Astrocyte (in vitro differentiated cells and primary cell): Measurements from ENCODE around the gene ALOXE3. TPM values are rescaled to one million over a fixed set of nuclear protein-coding genes. Genes with fewer than 3 reads are reported as not detected.

ENCODE experiments used
- DNase-seq: peaks from one replicate; pipeline ENCODE4 v3.0.0-alpha.2; 2010; ENCODE audit warnings: low read depth
- FAIRE-seq: peaks from 2 replicates; lab custom pipeline; 2011; peaks lifted over from hg19 to GRCh38; lab: Jason Lieb, UNC
- H2AFZ ChIP-seq: 2 replicates; pipeline ENCODE4 v1.6.0; 2012; ENCODE audit warnings: low read depth, low read length, inconsistent platforms
- H3K27ac ChIP-seq: 2 replicates; pipeline ENCODE4 v1.5.1; 2011; ENCODE audit warnings: low read depth, low read length, inconsistent platforms
- H3K27me3 ChIP-seq: 2 replicates; pipeline ENCODE4 v1.6.0; 2011; ENCODE audit warnings: low read length, inconsistent platforms; ENCODE audit not compliant: insufficient read depth
- H3K36me3 ChIP-seq: 2 replicates; pipeline ENCODE4 v1.5.1; 2011; ENCODE audit warnings: low read length, inconsistent platforms; ENCODE audit not compliant: insufficient read depth
- H3K4me1 ChIP-seq: 2 replicates; pipeline ENCODE4 v1.5.1; 2011; ENCODE audit warnings: low read length, inconsistent platforms; ENCODE audit not compliant: insufficient read depth
- H3K4me2 ChIP-seq: 2 replicates; pipeline ENCODE4 v1.6.0; 2012; ENCODE audit warnings: low read length, inconsistent platforms
- H3K4me3 ChIP-seq: 2 replicates; pipeline ENCODE4 v1.5.1; 2011; ENCODE audit warnings: low read depth, mild to moderate bottlenecking, low read length, inconsistent platforms; ENCODE audit not compliant: insufficient read depth
- H3K79me2 ChIP-seq: 2 replicates; pipeline ENCODE4 v1.6.0; 2012; ENCODE audit warnings: mild to moderate bottlenecking, low read length, inconsistent platforms; ENCODE audit not compliant: insufficient read depth
- H3K9ac ChIP-seq: 2 replicates; pipeline ENCODE4 v1.6.0; 2012; ENCODE audit warnings: mild to moderate bottlenecking, low read length, inconsistent platforms
- H3K9me3 ChIP-seq: 2 replicates; pipeline ENCODE4 v1.5.1; 2012; ENCODE audit warnings: low read depth, mild to moderate bottlenecking, low read length, inconsistent platforms; ENCODE audit not compliant: insufficient read depth
- H4K20me1 ChIP-seq: 2 replicates; pipeline ENCODE4 v1.6.0; 2012; ENCODE audit warnings: low read length, inconsistent platforms; ENCODE audit not compliant: insufficient read depth
- H3K27ac Mint-ChIP-seq: one replicate; pipeline ENCODE4 v1.8.0; 2021; ENCODE audit warnings: mild to moderate bottlenecking, mixed read lengths; ENCODE audit not compliant: unreplicated experiment
- H3K27me3 Mint-ChIP-seq: one replicate; pipeline ENCODE4 v1.8.0; 2021; ENCODE audit warnings: low read depth, mixed read lengths; ENCODE audit not compliant: unreplicated experiment
- H3K36me3 Mint-ChIP-seq: one replicate; pipeline ENCODE4 v1.8.0; 2021; ENCODE audit warnings: low read depth, mixed read lengths; ENCODE audit not compliant: unreplicated experiment
- H3K4me1 Mint-ChIP-seq: one replicate; pipeline ENCODE4 v1.8.0; 2021; ENCODE audit warnings: low read depth, mixed read lengths; ENCODE audit not compliant: unreplicated experiment
- H3K4me3 Mint-ChIP-seq: one replicate; pipeline ENCODE4 v1.8.0; 2021; ENCODE audit warnings: mild to moderate bottlenecking, moderate library complexity, mixed read lengths; ENCODE audit not compliant: unreplicated experiment
- H3K9me3 Mint-ChIP-seq: one replicate; pipeline ENCODE4 v1.8.0; 2021; ENCODE audit warnings: mild to moderate bottlenecking, mixed read lengths; ENCODE audit not compliant: unreplicated experiment
- CTCF ChIP-seq: IDR thresholded peaks from 2 replicates; pipeline ENCODE4 v1.5.1; 2011; ENCODE audit warnings: low read depth, mild to moderate bottlenecking, inconsistent platforms, low read length, moderate library complexity; ENCODE audit not compliant: insufficient read depth
- EZH2 ChIP-seq: IDR thresholded peaks from 2 replicates; pipeline ENCODE4 v1.6.1; 2012; ENCODE audit warnings: mild to moderate bottlenecking, low read length, inconsistent platforms; ENCODE audit not compliant: insufficient read depth
- total RNA-seq: library from RNA; stranded (reverse); gene quantifications from 2 replicates; pipeline ENCODE4 v1.2.1, GENCODE V29; 2021

The ALOXE3 gene
- total RNA-seq, 1 donor from 2014 or later: 0.82 TPM

GRCh38 chr17:8053600-8053999 is 64.7 kb downstream of the ALOXE3 start:
- Histone ChIP-seq H2AFZ (no peak overlapping the region), H3K79me2 (no peaks in the 10 kb centered on the region), H3K4me3 (no peak overlapping the region), H4K20me1 (no peaks in the 10 kb centered on the region), H3K9ac (no peak overlapping the region), H3K27ac (no peak overlapping the region), H3K4me2 (no peak overlapping the region), H3K4me1 (peaks cover 9% of the 10 kb centered on the region), H3K9me3 (no peaks in the 10 kb centered on the region), H3K27me3 (peaks cover 19% of the 10 kb centered on the region), H3K36me3 (no peaks in the 10 kb centered on the region)
- no peaks in the 10 kb centered on the region for H3K36me3 Mint-ChIP-seq
- FAIRE-seq (no peak), DNase-seq (no peak)
- no peak overlapping the region for H3K4me3 Mint-ChIP-seq
- H3K9me3 Mint-ChIP-seq: peaks cover 2% of the 10 kb centered on the region
- peaks cover 29% of the 10 kb centered on the region for H3K27me3 Mint-ChIP-seq
- no peak for TF ChIP-seq CTCF
- TF ChIP-seq EZH2: no peak
- H3K27ac Mint-ChIP-seq: no peak overlapping the region
- H3K4me1 Mint-ChIP-seq: peaks cover 9% of the 10 kb centered on the region

- Mint-ChIP-seq H3K36me3 (no peaks in the 10 kb centered on the region), H3K4me3 (no peak overlapping the region), H3K27me3 (peaks cover 32% of the 10 kb centered on the region), H3K9me3 (peaks cover 2% of the 10 kb centered on the region), H3K4me1 (peaks cover 8% of the 10 kb centered on the region), H3K27ac (no peak overlapping the region)
- FAIRE-seq: no peak
- DNase-seq: no peak
- TF ChIP-seq CTCF (no peak), EZH2 (no peak)
- Histone ChIP-seq H3K36me3 (no peaks in the 10 kb centered on the region), H3K4me2 (no peak overlapping the region), H3K4me3 (no peak overlapping the region), H3K27ac (no peak overlapping the region), H3K9me3 (no peaks in the 10 kb centered on the region), H3K27me3 (peaks cover 16% of the 10 kb centered on the region), H3K79me2 (no peaks in the 10 kb centered on the region), H4K20me1 (no peaks in the 10 kb centered on the region), H3K4me1 (peaks cover 9% of the 10 kb centered on the region), H2AFZ (no peak overlapping the region), H3K9ac (no peak overlapping the region)
Measured at GRCh38 chr17:8052256-8053252, 65.8 kb downstream of the ALOXE3 start.

GRCh38 chr17:8051831-8052230 is 66.5 kb downstream of the ALOXE3 start:
- H3K9me3 ChIP-seq: no peaks in the 10 kb centered on the region

More at GRCh38 chr17:8051831-8052230, 66.5 kb downstream of the ALOXE3 start:
- Histone ChIP-seq H3K27ac (no peak overlapping the region), H3K27me3 (peaks cover 14% of the 10 kb centered on the region), H3K9ac (no peak overlapping the region), H3K79me2 (no peaks in the 10 kb centered on the region), H3K4me1 (peaks cover 9% of the 10 kb centered on the region), H3K4me2 (no peak overlapping the region), H2AFZ (no peak overlapping the region), H3K4me3 (no peak overlapping the region), H3K36me3 (no peaks in the 10 kb centered on the region), H4K20me1 (no peaks in the 10 kb centered on the region)
- H3K27me3 Mint-ChIP-seq: peaks cover 33% of the 10 kb centered on the region
- DNase-seq (no peak), FAIRE-seq (no peak)
- H3K27ac Mint-ChIP-seq: no peak overlapping the region
- H3K9me3 Mint-ChIP-seq: peaks cover 2% of the 10 kb centered on the region
- H3K4me3 Mint-ChIP-seq: no peak overlapping the region
- TF ChIP-seq EZH2: no peak
- no peak for TF ChIP-seq CTCF
- no peaks in the 10 kb centered on the region for H3K36me3 Mint-ChIP-seq
- H3K4me1 Mint-ChIP-seq: peaks cover 5% of the 10 kb centered on the region
